ENCODE measurements around the gene PCDHGB4.
"Not testable (repeated sequence)": the region's sequence is repeated elsewhere in the genome, so short reads cannot be mapped to it uniquely, and the experiment has no call there.

The PCDHGB4 gene

DNA sequence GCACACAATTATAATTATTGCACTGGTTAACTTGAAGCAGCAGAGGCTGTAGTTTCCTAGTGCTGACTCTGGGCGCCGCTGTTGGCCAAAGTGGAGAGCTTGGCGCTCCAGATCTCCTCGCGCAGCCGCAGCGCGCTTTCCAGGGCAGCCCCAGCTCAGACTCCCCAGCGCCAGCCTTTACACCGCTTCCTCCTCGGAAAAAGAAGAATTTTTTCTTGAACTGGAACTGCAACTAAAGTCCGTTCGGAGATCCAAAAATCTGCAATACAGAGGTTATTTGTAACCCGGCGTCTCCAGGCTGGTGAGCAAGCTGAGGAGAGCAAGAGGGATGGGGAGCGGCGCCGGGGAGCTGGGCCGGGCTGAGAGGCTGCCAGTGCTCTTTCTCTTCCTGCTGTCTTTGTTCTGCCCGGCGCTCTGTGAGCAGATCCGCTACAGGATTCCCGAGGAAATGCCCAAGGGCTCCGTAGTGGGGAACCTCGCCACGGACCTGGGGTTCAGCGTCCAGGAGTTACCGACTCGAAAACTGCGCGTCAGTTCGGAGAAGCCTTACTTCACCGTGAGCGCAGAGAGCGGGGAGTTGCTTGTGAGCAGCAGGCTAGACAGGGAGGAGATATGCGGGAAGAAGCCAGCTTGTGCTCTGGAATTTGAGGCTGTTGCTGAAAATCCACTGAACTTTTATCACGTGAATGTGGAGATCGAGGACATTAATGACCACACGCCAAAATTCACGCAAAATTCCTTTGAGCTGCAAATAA, at the start of gene PCDHGB4:
Gene PCDHGB4 (plus strand): TSS at position 142 of the 755 bp plus-strand sequence. CDS start 187 bp downstream, at position 329.
- not testable (repeated sequence) for H3K36me3 ChIP-seq (ENCODE audit: insufficient read depth, low read length); H3K27me3 ChIP-seq (ENCODE audit: insufficient read depth, low read length, poor library complexity); H3K9ac ChIP-seq (ENCODE audit: low read depth, low read length); H3K4me2 ChIP-seq (ENCODE audit: insufficient read depth, low read length); DNase-seq; H3K4me3 ChIP-seq (ENCODE audit: low read depth in 1 of 2, low read length in 2 of 2); H4K20me1 ChIP-seq (ENCODE audit: insufficient read depth, low read length); H3K27ac ChIP-seq (ENCODE audit: low read length); H3K9me3 ChIP-seq (ENCODE audit: insufficient read depth, low read length, severe bottlenecking); ATAC-seq (ENCODE audit: insufficient read depth, low read depth); H2AFZ ChIP-seq (ENCODE audit: low read depth, low read length); H3K79me2 ChIP-seq (ENCODE audit: insufficient read depth, low read length); H3K4me1 ChIP-seq (ENCODE audit: insufficient read depth, low read length)

GRCh38 chr5:141338538-141339306, 48.8 kb upstream of the PCDHGB4 start, which contains the start of gene PCDHGA2:
PCDHGA2 (plus strand) TSS chr5:141338760.
- DNase-seq (no peak), ATAC-seq (ENCODE audit: insufficient read depth, low read depth) (no peak)
- Histone ChIP-seq H3K9me3 (ENCODE audit: insufficient read depth, low read length, severe bottlenecking) (no peaks in the 10 kb centered on the region), H3K4me3 (ENCODE audit: low read depth in 1 of 2, low read length in 2 of 2) (no peak within 1 kb of the TSS), H3K4me1 (ENCODE audit: insufficient read depth, low read length) (no peaks in the 10 kb centered on the region), H3K79me2 (ENCODE audit: insufficient read depth, low read length) (no peaks in the 10 kb centered on the region), H3K36me3 (ENCODE audit: insufficient read depth, low read length) (no peaks in the 10 kb centered on the region), H3K27me3 (ENCODE audit: insufficient read depth, low read length, poor library complexity) (no peaks in the 10 kb centered on the region), H3K9ac (ENCODE audit: low read depth, low read length) (no peak within 1 kb of the TSS), H3K27ac (ENCODE audit: low read length) (no peak within 1 kb of the TSS), H2AFZ (ENCODE audit: low read depth, low read length) (no peak within 1 kb of the TSS), H4K20me1 (ENCODE audit: insufficient read depth, low read length) (no peaks in the 10 kb centered on the region), H3K4me2 (ENCODE audit: insufficient read depth, low read length) (no peak within 1 kb of the TSS)
- no peak for TF ChIP-seq EZH2 (IDR thresholded peaks at IDR 0.05; ENCODE audit: borderline replicate concordance, low read depth, low read length, severe bottlenecking)
- TF ChIP-seq, protein P1, sequence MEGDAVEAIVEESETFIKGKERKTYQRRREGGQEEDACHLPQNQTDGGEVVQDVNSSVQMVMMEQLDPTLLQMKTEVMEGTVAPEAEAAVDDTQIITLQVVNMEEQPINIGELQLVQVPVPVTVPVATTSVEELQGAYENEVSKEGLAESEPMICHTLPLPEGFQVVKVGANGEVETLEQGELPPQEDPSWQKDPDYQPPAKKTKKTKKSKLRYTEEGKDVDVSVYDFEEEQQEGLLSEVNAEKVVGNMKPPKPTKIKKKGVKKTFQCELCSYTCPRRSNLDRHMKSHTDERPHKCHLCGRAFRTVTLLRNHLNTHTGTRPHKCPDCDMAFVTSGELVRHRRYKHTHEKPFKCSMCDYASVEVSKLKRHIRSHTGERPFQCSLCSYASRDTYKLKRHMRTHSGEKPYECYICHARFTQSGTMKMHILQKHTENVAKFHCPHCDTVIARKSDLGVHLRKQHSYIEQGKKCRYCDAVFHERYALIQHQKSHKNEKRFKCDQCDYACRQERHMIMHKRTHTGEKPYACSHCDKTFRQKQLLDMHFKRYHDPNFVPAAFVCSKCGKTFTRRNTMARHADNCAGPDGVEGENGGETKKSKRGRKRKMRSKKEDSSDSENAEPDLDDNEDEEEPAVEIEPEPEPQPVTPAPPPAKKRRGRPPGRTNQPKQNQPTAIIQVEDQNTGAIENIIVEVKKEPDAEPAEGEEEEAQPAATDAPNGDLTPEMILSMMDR (IDR thresholded peaks at IDR 0.05; ENCODE audit: borderline replicate concordance, extremely low read depth, low read length, poor library complexity, severe bottlenecking) = peak; percentile 34

- not testable (repeated sequence) for H3K79me2 ChIP-seq (ENCODE audit: insufficient read depth, low read length); DNase-seq; ATAC-seq (ENCODE audit: insufficient read depth, low read depth)
These were observed 46.6 kb upstream of the PCDHGB4 start for GRCh38 chr5:141340781-141341354.

GRCh38 chr5:141342773-141343172, 44.7 kb upstream of the PCDHGB4 start:
- DNase-seq (no peak), ATAC-seq (ENCODE audit: insufficient read depth, low read depth) (no peak)
- Histone ChIP-seq H3K9me3 (ENCODE audit: insufficient read depth, low read length, severe bottlenecking) (no peaks in the 10 kb centered on the region), H3K9ac (ENCODE audit: low read depth, low read length) (no peak overlapping the region), H3K4me3 (ENCODE audit: low read depth in 1 of 2, low read length in 2 of 2) (no peak overlapping the region), H3K4me2 (ENCODE audit: insufficient read depth, low read length) (no peak overlapping the region), H4K20me1 (ENCODE audit: insufficient read depth, low read length) (no peaks in the 10 kb centered on the region), H2AFZ (ENCODE audit: low read depth, low read length) (no peak overlapping the region), H3K36me3 (ENCODE audit: insufficient read depth, low read length) (no peaks in the 10 kb centered on the region), H3K27ac (ENCODE audit: low read length) (no peak overlapping the region), H3K79me2 (ENCODE audit: insufficient read depth, low read length) (no peaks in the 10 kb centered on the region), H3K4me1 (ENCODE audit: insufficient read depth, low read length) (no peaks in the 10 kb centered on the region), H3K27me3 (ENCODE audit: insufficient read depth, low read length, poor library complexity) (no peaks in the 10 kb centered on the region)
- TF ChIP-seq, protein P1 (IDR thresholded peaks at IDR 0.05; ENCODE audit: borderline replicate concordance, extremely low read depth, low read length, poor library complexity, severe bottlenecking) = no peak
- no peak for TF ChIP-seq EZH2 (IDR thresholded peaks at IDR 0.05; ENCODE audit: borderline replicate concordance, low read depth, low read length, severe bottlenecking)

More at GRCh38 chr5:141340781-141341354, 46.6 kb upstream of the PCDHGB4 start:
- not testable (repeated sequence) for H2AFZ ChIP-seq (ENCODE audit: low read depth, low read length); H3K4me2 ChIP-seq (ENCODE audit: insufficient read depth, low read length); H3K36me3 ChIP-seq (ENCODE audit: insufficient read depth, low read length); H3K27me3 ChIP-seq (ENCODE audit: insufficient read depth, low read length, poor library complexity); H3K27ac ChIP-seq (ENCODE audit: low read length); H4K20me1 ChIP-seq (ENCODE audit: insufficient read depth, low read length); H3K9ac ChIP-seq (ENCODE audit: low read depth, low read length); H3K4me3 ChIP-seq (ENCODE audit: low read depth in 1 of 2, low read length in 2 of 2); H3K4me1 ChIP-seq (ENCODE audit: insufficient read depth, low read length); H3K9me3 ChIP-seq (ENCODE audit: insufficient read depth, low read length, severe bottlenecking)

All from DND-41 (cell line).